PFSK-1 (cell line): ENCODE data around the gene TAF8.

ENCODE experiments used
- REST ChIP-seq, 2 experiments: IDR thresholded peaks; 2 replicates each; pipeline versions ENCODE4 v1.6.1 to v1.8.0; 2011 to 2012; ENCODE audit warnings: low read depth in 2 of 2, low read length in 2 of 2, control low read depth in 1 of 2, inconsistent platforms in 1 of 2, mild to moderate bottlenecking in 1 of 2, moderate library complexity in 1 of 2; ENCODE audit not compliant: insufficient read depth in 1 of 2
- TAF1 ChIP-seq: IDR thresholded peaks from 2 replicates; pipeline ENCODE4 v1.6.1; 2012; ENCODE audit warnings: low read length, control low read depth, borderline replicate concordance; ENCODE audit not compliant: insufficient read depth

DNA sequence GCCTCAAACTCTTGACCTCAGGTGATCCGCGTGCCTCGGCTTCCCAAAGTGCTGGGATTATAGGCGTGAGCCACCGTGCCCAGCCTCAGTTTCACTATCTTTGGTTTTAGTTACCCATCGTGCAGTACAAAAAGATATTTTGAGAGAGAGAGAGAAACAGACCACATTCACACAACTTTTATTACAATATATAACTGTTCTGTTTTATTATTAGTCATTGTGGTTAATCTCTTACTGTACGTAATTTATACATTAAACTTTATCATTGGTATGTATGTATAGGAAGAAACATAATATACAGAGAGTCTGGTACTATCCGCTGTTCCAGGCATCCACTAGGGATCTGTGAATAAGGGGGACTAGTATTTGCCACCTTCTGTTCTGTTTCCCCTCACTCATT is 29.4 kb upstream of the TAF8 start:
- TF ChIP-seq TAF1 = no peak
- TF ChIP-seq REST (IDR thresholded peaks at IDR 0.05; ENCODE audit: insufficient read depth in 1 of 2, low read depth in 2 of 2, low read length in 2 of 2) = no peak
